Stimulated activated CD4-positive, alpha-beta T cell treated with anti-CD3 and anti-CD28 coated beads, Interleukin-4, amount 100 ng/mL, for 24 hours (primary cell): ENCODE measurements around the gene PCP4L1.
"Not testable (repeated sequence)": the region's sequence is repeated elsewhere in the genome, so short reads cannot be mapped to it uniquely, and the experiment has no call there.

Experiments used
- DNase-seq: peaks from one replicate; pipeline ENCODE4 v3.0.0-alpha.2; 2020

The PCP4L1 gene

GRCh38 chr1:161273402-161273801 is 14.9 kb downstream of the PCP4L1 start:
- no peak for DNase-seq

- no peak for DNase-seq
These were observed 16.3 kb downstream of the PCP4L1 start for GRCh38 chr1:161274874-161275273.

- DNase-seq = no peak
These were observed 24.4 kb downstream of the PCP4L1 start for GRCh38 chr1:161282991-161283390.

DNA sequence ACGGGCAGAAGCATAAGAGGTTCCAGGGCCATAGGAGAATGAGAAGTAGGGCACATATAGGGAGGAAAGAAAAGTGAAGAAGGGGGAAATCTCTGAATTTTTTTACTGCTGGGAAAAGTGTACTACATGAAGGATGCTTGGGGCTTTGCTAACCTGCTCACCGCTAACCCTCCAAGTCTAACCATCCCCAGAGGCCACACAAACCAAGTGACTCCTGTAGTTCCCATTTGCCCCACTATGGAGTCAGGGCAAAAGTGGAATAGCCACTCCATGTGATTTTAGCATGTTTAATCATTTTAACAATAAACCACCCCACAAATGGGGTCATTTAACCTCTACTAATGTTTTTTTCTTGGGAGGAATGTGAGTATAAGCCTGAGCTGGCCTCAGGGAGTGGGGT is 26.6 kb downstream of the PCP4L1 start:
- no peak for DNase-seq

DNA sequence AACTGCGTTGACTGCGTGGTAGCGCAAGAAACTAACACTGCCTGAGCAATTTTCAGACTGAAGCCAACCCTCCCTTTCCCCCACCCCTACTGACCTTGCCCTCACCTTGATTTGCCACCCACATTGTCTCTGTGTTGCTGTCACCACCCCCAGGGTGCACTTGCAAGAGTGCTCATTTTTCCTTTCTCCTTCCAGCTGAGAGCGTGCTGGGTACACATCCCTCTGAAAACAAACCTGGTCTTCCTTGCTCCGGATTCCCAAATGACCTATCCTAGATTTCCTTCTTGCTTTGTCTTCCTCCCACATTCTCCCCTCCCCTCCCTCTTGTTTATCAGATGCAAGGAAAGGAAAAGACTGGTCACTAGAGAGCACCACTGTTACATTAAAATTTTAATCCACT is 27.0 kb downstream of the PCP4L1 start:
- DNase-seq = no peak

DNA sequence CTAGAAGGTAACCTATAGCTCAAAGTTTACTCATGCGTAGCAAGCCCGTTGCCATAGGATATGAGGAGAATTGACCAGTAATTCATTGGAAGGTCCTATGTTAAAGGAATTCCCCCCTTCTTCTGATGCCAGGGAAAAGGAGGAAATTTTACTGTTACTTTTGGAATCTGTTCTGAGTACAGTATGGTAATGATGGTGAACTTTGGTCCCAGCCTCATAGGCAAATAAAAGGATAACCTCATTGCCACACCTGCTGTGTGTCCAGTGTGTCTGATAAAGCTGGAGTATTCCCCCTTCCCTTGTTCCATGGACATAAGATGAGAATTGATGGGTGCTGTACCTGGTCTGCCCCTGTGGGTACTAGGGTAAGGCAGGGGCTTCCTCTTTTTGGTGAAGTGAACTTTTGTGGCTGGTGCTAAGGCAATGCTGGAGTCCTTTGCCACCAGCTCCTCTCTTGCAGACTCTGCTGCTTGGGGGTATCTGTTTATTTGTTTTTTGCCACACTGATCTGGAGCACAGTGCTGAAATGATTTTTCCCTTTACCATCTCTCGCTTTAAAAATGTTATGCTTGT is 29.0 kb downstream of the PCP4L1 start:
- no peak for DNase-seq

GRCh38 chr1:161290779-161291178 is 32.2 kb downstream of the PCP4L1 start:
- no peak for DNase-seq

GRCh38 chr1:161297415-161297814 is 38.9 kb downstream of the PCP4L1 start:
- DNase-seq = no peak

- no peak for DNase-seq
These were observed 39.6 kb downstream of the PCP4L1 start for GRCh38 chr1:161298116-161298515.

DNA sequence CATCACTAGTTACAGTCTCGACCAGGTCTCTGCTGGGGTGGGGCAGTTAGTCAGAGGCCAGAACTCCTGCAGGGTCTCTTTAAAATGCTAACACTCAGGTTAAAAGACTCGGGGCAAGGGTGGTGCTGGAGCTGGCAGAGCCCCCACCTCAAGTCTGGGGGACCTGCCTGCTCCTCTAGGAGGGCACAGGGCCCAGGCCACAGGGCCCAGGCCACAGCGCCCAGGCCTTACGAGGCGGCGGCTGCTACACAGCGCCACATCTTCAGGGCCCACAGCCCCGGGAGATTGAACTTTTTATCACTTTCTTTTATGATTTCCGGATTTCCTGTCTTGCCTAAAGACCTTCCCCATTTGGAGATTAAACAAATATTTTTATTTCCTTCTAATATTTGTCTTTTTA is 40.8 kb downstream of the PCP4L1 start:
- DNase-seq = no peak

DNA sequence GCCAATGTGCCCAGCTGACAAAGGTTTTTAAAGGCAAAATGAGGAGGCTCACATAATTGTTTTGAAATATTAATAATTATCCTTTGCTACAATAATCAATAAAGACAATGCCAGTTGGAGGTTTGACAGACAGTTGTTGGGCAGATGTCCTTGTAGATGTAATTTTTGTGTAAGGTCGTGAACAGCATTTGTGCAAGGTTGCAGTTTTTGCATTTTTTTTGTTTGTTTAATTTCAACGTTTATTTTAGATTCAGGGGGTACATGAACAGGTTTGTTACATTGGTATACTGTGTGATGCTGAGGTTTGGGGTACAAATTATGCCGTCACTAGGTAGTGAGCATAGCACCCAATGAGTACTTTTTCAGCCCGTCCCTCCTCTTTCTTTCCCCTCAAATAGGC is 41.9 kb downstream of the PCP4L1 start:
- DNase-seq = no peak

DNA sequence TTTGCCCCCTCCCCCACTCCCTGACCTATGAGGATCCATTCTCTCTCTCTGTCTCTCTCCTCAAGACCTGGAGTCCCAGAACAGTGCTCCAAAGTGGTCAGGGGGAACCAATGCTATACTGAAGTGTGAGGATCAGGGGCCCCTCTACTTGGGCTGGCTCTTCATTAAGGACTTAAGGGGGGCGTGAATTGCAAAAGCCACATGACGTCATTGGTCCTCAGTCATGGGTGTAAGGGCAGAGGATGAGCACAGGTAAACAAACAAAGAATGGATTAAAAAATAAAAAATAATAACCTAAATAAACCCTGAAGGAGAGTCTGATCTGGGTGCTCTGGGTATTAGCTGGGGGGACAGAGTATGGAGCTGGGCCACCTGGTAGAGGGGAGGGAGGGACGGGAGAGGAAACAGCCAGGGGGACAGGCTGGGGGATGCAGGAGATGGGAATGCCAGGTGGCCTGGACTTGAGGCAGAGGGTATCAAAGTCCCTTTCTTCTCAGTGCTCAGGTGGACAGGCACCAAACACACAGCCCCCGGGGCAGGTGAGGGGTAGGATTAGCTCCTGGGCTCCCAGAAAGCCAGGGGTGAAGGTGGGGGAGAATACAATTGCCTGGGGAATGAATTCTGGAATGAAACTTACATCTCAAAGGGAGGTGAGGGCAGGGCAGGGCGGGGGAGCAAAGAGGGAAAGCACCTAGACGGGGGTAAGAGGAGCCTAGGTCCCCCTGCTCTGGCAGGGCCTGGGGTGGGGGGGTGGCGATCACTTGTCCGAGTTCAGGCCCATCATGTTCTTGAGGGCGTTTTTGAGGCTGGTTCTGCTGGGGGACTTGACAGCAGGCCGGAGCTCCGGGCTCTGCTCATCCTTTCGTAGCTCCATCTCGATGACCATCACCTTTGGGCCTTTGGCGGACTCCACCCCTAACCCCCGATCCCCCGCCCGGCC is 46.7 kb downstream of the PCP4L1 start:
- no peak for DNase-seq

- peak; percentile 77 for DNase-seq
These were observed 47.4 kb downstream of the PCP4L1 start for GRCh38 chr1:161305867-161306519.

GRCh38 chr1:161307230-161307768 is 48.8 kb downstream of the PCP4L1 start:
- DNase-seq = no peak

DNA sequence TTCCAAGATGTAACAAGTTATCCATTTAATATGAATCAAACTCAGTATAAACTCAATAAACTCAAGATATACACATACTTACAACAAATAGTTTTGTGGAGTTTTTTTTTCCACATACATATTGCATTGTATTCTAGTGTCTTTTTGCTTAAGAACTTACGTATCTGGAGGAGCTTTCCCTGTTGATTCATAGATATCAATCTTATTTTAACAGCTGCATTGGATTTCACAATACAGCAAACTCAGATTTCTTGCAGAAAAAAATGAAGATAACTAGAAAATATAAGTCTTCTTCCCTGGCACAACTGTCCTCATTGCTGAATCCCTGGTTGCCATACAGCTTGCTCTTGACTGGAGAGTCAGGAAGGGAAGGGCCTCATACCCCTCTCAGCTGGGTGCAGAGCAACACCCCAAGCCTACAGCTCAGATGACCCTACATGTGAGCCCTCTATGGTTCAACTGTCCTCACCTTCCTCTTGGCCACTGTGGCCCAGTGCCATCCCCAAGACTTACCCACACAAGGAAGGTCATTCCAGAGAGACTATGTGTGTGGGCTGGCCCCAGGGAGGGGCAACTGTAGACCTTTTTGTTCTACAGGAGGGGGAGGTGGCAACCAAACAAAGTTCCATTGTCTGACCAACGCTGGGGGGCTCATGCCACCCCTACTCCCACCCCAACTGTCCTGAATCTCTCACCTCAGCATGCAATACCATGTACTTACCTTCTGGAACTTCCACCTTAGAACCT is 49.5 kb downstream of the PCP4L1 start:
- DNase-seq = no peak

GRCh38 chr1:161309868-161310267 is 51.3 kb downstream of the PCP4L1 start, which contains the start of gene MPZ:
MPZ (minus strand) TSS chr1:161309968; CDS start chr1:161309905, 63 bp downstream.
- DNase-seq = no peak

DNA sequence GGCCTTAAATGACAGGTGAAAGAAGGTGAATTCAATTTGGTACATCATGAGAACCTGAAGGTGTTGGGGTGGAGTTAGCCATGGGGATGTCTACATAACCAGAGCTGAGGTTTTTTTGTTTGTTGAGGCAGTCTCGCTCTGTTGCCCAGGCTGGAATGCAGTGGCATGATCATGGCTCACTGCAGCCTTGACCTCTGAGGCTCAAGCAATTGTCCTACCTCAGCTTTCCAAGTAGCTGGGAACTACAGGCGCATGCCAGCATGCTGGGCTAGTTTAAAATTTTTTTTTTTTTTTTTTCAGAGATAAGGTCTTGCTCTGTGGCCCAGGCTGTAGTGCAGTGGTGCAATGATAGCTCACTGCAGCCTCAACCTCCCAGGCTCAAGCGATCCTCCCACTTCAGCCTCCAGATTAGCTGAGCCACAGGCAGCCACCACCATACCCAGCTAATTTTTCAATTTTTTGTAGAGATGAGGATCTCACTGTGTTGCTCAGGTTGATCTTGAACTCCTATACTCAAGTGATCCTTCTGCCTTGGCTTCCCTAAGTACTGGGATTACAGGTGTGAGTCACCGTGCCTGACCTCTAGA is 53.1 kb downstream of the PCP4L1 start:
- DNase-seq = no peak

DNA sequence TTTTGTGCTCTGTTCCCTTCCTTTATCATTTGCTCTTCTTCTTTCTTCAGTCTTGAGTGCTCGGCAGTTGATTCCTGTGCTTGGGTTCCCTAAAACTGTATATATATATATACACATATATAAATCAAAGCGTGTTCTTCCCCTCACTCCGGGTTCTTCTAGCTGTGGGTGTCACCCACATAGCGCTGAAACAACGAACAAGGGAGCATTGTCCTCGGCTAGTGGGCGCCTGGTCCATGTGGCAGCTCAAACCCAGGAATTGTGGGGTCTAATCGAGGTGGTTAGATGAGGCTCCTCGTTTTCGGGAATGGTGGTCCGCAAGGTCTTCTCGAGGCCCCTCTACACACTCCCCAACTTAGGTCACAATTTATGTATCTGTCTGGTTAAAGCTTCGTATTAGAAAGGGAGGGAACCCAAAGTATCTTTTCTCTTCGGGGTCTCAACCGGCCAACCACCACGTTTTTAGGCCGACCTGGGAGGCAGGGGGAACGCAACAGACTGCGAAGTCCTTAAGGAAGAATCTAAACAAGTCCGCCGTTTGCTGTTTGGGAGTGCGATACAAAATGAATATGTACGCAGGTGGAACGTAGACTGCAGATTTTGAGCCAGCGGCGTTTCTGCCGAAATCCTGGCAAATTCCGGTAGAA is 55.1 kb downstream of the PCP4L1 start:
- DNase-seq = no peak

GRCh38 chr1:161314201-161314981 is 55.8 kb downstream of the PCP4L1 start, which contains the start of gene SDHC:
SDHC (plus strand) TSS chr1:161314381; CDS start chr1:161314406, 25 bp downstream.
- peak; percentile 88 for DNase-seq

DNA sequence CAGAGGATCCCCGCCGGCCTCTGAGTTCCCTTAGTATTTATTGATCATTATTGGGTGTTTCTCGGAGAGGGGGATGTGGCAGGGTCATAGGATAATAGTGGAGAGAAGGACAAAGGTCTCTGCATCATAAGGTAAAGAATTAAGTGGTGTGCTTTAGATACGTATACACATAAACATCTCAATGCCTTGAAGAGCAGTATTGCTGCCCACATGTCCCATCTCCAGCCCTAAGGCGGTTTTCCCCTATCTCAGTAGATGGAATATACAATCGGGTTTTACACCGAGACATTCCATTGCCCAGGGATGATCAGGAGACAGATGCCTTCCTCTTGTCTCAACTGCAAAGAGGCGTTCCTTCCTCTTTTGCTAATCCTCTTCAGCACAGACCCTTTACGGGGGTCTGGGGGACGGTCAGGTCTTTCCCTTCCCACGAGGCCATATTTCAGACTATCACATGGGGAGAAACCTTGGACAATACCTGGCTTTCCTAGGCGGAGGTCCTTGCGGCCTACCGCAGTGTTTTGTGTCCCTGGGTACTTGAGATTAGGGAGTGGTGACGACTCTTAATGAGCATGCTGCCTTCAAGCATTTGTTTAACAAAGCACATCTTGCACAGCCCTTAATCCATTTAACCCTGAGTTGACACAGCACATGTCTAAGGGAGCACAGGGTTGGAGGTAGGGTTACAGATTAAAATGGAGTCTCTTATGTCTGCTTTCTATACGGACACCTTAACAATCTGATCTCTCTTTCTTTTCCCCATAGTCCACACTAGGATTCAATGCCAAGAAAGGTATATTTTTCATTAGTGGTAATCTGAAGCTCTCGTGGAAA is 57.5 kb downstream of the PCP4L1 start:
- not testable (repeated sequence) for DNase-seq
